22Rv1 (cell line): ENCODE measurements around the gene TCEAL3.

ENCODE experiments used
- ZFX ChIP-seq: fragments of 450-650 bp; IDR thresholded peaks from 2 replicates; pipeline ENCODE4 v1.6.1; 2017; ENCODE audit warnings: antibody characterized with exemption, borderline replicate concordance
- TF ChIP-seq, protein P1 (sequence below): fragments of 450-650 bp; IDR thresholded peaks from 2 replicates; pipeline ENCODE4 v1.5.1; 2017; ENCODE audit warnings: mild to moderate bottlenecking

DNA sequence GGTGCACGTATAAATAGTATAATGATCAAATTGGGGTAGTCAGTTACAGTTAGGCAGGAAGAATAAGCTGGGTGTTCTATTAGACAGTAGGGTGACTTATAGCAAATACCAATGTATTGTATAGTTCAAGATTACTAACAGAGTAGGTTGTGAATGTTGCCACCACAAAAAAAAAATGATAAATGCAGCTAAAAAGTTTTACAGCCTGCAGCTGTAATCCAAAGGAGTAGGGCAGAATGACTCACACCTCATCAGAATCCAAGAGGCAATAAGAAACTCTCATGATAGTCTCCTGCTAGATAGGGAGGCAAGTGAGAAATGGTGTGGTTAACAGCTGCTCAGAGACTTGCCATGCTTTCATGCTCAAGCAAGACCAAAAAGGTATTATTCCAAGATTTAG is 42.0 kb upstream of the TCEAL3 start:
- TF ChIP-seq, protein P1, sequence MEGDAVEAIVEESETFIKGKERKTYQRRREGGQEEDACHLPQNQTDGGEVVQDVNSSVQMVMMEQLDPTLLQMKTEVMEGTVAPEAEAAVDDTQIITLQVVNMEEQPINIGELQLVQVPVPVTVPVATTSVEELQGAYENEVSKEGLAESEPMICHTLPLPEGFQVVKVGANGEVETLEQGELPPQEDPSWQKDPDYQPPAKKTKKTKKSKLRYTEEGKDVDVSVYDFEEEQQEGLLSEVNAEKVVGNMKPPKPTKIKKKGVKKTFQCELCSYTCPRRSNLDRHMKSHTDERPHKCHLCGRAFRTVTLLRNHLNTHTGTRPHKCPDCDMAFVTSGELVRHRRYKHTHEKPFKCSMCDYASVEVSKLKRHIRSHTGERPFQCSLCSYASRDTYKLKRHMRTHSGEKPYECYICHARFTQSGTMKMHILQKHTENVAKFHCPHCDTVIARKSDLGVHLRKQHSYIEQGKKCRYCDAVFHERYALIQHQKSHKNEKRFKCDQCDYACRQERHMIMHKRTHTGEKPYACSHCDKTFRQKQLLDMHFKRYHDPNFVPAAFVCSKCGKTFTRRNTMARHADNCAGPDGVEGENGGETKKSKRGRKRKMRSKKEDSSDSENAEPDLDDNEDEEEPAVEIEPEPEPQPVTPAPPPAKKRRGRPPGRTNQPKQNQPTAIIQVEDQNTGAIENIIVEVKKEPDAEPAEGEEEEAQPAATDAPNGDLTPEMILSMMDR, result no peak
- no peak for TF ChIP-seq ZFX
